GM18505 (cell line): ENCODE data around the gene EPG5.

Experiments used
- ATAC-seq: cut with Tn5 transposase; IDR thresholded peaks from one replicate; pipeline ENCODE4 v1.9.1; 2021; ENCODE audit not compliant: unreplicated experiment
- POLR2A ChIP-seq: IDR thresholded peaks from 4 replicates; pipeline ENCODE4 v1.6.1; 2011; ENCODE audit warnings: borderline replicate concordance; ENCODE audit not compliant: insufficient read depth, insufficient read length; ENCODE audit errors: extremely low read depth

Gene EPG5

GRCh38 chr18:45926085-45926484 is 41.0 kb downstream of the EPG5 start:
- ATAC-seq, result no peak
- no peak for TF ChIP-seq POLR2A

DNA sequence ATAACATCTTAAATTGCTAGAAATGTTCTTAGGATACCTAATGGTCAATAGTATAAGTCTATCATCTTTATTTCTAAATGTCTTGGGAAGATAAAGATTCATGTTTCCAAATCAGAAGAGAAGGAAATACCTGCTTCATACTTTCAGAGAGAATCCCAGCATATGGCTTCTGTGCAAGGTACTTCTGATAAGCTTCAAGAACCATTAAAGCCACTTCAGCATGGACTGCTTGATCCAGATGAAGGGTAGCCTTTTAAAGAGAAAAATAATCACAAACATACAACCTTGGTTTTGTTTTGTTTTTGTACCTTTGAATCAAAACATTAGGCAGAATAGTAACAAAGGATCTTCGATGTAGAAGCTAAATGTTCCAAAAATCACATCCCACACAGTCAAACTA is 44.0 kb downstream of the EPG5 start:
- no peak for ATAC-seq
- TF ChIP-seq POLR2A, result no peak

DNA sequence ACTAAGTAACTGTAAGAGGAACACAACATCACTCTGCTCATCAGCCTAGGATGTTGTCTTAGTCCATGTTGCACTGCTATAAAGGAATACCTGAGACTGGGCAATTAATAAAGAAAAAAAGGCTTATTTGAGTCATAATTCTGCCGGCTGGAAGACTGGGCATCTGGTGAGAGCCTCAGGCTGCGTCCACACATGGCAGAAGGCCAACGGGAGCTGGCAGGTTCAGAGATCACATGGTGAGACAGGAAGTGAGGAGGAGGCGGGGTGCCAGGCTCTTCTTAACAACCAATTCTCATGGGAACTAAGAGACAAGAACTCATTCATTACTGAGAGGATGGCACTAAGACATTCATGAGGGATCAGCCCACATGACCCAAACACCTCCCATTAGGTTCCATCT is 46.8 kb downstream of the EPG5 start:
- TF ChIP-seq POLR2A, result no peak
- no peak for ATAC-seq

GRCh38 chr18:45916302-45916701 is 50.8 kb downstream of the EPG5 start:
- no peak for ATAC-seq
- no peak for TF ChIP-seq POLR2A

GRCh38 chr18:45913276-45913675 is 53.9 kb downstream of the EPG5 start:
- no peak for ATAC-seq
- TF ChIP-seq POLR2A, result no peak

GRCh38 chr18:45910405-45911023 is 56.6 kb downstream of the EPG5 start:
- no peak for TF ChIP-seq POLR2A
- no peak for ATAC-seq

DNA sequence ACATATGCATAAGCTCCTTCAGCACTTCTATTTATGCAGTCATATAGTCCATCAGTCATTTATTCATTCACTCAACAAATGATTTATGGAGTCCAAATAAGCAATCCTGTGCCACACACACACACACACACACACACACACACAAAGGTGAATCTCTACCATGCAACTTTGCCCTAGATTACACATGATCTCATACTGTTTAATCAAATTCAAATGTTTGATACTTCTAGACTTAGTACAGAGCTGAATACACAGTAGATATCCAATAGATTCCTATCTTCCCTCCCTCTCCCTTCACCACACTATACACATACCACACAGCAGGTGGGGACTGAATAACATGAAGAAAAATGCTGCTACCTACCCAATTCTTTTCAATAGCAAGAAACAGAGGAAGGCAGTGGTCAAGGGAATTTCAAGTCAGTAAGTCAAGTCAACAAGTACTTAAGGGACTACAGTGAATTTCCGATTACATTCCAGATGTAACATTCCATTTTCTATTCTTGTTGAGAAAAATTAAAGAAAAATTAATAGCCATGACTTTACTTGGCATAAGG is 65.4 kb downstream of the EPG5 start:
- no peak for TF ChIP-seq POLR2A
- ATAC-seq, result no peak

DNA sequence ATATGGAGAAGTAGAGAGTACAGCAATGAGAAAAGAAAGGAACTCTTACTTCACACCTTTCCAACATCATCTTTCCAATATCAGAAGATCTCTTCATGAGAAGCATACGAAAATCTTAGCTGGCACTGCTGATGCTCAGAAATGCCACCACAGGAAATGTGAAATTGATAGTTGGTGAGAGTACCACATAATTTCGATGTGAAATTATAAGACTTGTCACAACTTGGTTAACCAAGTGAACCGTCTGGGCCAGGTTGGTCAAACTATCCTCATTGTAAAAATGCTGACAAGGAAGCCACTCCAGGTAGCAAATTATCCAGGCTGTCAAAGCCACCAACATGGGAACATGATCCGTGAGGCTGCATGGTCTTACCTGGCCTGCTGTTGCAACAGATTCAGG is 66.5 kb downstream of the EPG5 start:
- no peak for ATAC-seq
- no peak for TF ChIP-seq POLR2A

DNA sequence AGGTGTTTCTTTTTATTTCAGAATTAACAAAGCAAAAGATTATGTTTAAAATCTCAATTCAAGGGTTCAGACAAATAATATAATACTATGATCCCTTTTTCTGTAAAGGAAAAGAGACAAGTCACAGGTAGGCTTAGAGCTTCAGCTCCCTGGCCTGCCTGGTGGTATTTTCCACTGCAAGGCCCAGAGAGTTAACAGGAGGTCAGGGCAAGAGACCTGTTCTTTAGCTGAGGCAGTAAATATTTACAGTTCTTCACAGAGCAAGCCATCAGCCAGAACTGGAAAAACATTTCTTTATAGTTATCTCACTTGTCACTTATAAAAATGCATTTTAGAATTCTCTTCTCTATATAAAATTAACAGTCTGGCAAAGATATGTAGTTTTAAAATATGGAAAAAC is 70.1 kb downstream of the EPG5 start:
- TF ChIP-seq POLR2A, result no peak
- ATAC-seq, result no peak

DNA sequence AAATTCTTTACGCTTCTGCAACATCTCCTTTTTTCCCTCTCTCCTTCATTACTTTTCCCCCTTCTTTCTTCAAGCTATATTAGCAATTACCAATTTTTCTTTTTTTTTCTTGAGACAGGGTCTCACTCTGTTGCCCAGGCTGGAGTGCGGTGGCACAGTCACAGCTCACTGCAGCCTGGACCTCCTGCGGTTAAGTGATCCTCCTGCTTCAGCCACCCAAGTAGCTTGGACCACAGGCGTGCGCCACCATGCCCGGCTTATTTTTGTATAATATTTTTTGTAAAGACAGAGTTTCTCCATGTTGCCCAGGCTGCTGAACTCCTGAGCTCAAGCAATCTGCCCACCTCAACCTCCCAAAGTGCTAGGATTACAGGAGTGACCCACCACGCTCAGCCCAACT is 70.7 kb downstream of the EPG5 start:
- TF ChIP-seq POLR2A, result no peak
- ATAC-seq, result no peak

DNA sequence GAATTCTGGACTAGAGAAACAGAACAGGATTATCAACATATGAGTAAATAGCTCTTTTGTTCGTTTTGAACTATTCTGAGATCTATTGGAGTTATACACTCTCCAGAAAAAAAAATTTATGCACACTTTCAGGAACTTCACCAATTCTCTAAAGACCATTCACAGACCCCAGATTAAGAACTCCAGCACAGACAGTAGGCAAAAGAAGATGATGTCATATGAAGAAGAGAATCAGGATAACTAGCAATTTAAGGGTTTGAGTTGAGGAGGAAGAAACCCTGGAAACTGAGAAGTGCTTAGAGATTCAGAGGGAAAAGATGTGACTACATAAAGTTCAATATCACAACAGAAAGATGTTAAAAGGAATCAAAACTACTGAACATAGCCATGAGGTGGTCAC is 71.8 kb downstream of the EPG5 start:
- no peak for TF ChIP-seq POLR2A
- ATAC-seq, result no peak

DNA sequence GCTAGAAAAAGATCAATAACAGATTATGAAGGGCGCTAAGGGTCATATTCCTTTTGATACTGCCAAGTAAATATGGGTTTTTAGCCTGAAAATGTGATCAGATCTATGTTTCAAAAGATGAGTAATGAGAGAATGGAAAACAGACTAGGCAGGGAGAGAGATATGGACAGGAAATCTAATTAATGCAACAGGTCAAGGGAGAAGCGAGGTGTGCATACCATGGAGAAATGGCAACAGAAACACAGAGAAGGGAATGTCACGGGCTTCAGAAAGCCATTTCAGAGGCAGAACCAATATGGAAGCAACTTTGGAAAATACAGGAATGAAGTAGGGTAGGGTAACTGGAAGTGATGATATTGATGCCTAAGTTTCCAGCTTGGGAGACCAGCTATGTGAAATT is 72.3 kb downstream of the EPG5 start:
- ATAC-seq, result no peak
- TF ChIP-seq POLR2A, result no peak

DNA sequence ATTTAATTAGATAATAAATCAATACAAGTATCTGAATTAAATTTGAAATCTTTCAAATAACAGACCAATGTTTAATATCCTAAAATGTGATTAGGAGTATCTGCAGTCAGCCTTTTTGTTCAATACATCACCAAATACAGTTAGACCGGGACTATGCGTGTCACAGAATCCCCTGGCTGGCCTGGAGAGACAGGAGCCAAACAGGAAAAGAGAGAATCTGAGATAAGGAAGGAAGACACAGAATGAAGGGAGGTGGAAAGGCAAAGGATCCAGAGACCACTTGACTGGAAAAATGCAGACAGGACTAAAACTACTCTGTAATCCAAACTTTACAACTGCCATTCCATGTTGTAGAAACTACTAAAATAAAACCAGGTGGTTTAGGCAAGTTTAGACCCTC is 75.3 kb downstream of the EPG5 start:
- no peak for ATAC-seq
- no peak for TF ChIP-seq POLR2A

GRCh38 chr18:45890606-45891005 is 76.5 kb downstream of the EPG5 start:
- TF ChIP-seq POLR2A, result no peak
- ATAC-seq, result no peak
